Transverse colon (tissue), 3 donors: ENCODE results near the gene TBX10.

Source experiments
- POLR2A ChIP-seq: fragments of 450-650 bp; IDR thresholded peaks from one replicate; pipeline ENCODE4 v1.6.1; 2016; ENCODE audit warnings: antibody characterized with exemption, mild to moderate bottlenecking, moderate library complexity
- TF ChIP-seq, protein P1 (sequence below), 5 experiments: fragments of 200-600 bp in 3 of 5; fragments of 450-650 bp in 2 of 5; sonication (generic) in 3 of 5; IDR thresholded peaks; 1 replicate in 2 of 5; 2 replicates in 3 of 5; pipeline ENCODE4 v1.5.1; 2016 to 2017; ENCODE audit warnings: antibody characterized with exemption in 5 of 5, inconsistent platforms in 3 of 5, mild to moderate bottlenecking in 2 of 5, moderate library complexity in 1 of 5

DNA sequence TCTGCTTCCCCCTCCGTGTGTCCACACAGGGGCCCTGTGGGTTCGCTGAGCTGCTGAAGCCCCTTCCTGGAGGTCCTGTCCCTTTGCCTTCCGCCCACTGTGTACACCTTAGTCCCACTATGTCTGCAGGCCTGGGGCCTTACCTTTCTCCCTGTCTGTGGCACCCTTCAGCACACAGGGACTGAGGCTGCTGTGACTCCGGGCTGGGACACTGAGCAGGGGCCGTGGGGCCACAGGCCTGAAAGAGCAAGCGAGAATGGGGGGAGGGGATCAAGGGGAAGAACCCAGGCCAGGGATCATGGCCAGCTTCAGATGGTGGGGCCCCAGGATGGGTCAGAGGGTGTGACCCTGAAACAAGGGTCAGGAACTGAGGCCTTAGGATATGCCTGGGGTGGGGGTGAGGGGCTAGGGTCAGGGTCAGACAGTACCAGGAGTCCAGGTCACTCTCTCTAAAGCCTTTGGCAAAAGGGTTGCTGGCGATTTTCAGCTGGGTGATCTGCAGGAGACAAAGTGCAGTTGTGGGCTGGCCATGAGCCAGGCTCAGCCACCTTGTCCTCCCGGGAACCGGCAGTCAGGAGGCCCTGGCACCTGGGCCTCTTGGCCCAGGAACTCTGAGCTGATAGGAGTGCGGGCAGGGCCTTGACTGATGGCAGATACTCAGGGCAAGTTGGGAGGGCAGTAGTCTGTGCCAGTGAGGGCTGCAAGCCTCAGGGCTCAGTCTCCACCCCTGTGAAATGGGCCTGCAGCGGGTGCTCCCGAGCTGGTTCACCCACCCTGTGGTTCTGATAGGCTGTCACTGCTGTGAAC, 7.2 kb downstream of the TBX10 start:
- TF ChIP-seq, protein P1, sequence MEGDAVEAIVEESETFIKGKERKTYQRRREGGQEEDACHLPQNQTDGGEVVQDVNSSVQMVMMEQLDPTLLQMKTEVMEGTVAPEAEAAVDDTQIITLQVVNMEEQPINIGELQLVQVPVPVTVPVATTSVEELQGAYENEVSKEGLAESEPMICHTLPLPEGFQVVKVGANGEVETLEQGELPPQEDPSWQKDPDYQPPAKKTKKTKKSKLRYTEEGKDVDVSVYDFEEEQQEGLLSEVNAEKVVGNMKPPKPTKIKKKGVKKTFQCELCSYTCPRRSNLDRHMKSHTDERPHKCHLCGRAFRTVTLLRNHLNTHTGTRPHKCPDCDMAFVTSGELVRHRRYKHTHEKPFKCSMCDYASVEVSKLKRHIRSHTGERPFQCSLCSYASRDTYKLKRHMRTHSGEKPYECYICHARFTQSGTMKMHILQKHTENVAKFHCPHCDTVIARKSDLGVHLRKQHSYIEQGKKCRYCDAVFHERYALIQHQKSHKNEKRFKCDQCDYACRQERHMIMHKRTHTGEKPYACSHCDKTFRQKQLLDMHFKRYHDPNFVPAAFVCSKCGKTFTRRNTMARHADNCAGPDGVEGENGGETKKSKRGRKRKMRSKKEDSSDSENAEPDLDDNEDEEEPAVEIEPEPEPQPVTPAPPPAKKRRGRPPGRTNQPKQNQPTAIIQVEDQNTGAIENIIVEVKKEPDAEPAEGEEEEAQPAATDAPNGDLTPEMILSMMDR (IDR thresholded peaks at IDR 0.05): no peak
- TF ChIP-seq POLR2A: no peak
